GM18508 (cell line): ENCODE results near the gene SCYGR1.
"Not testable (repeated sequence)": the region's sequence is repeated elsewhere in the genome, so short reads cannot be mapped to it uniquely, and the experiment has no call there.

Experiments used
- ATAC-seq: cut with Tn5 transposase; IDR thresholded peaks from one replicate; pipeline ENCODE4 v1.9.1; 2021; ENCODE audit warnings: moderate number of reproducible peaks; ENCODE audit not compliant: insufficient read depth, unreplicated experiment

Gene SCYGR1

DNA sequence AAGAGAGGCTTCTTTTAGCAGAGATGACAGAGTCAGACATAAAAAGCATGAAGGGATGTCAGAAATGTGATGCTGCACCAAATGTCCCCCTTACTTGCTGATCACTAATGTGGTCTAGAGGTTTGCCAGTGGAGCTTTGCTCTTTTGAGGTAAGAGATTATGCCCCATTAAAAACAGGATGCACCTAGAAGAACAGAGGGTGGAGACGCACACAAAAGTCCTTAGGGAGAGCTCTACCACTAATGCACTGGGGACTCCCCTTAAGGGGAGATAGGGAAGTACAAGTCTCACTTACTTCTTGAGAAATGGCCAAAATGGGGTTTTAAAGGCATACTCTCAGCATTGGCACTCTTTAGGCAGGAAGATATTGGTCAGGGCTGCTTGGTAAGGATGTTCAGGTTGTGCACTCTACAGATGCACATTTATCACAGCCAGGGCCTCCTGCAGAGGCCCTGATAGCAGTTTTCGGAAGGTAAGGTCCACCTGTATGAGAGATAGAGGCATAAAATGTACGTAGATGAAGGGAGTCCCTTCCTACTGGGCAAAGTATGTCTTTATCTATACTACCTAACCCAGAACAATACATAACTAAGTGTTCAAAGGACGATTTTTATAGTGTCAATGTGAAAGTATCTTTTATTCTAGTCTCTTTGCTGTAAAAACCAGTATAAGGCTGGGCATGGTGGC, 17.0 kb upstream of the SCYGR1 start:
- no peak for ATAC-seq

GRCh38 chr2:227402959-227403358, 15.2 kb upstream of the SCYGR1 start:
- no peak for ATAC-seq

GRCh38 chr2:227402321-227402720, 14.6 kb upstream of the SCYGR1 start:
- ATAC-seq, result no peak

- ATAC-seq, result no peak
Observed at GRCh38 chr2:227401550-227401949, 13.8 kb upstream of the SCYGR1 start.

DNA sequence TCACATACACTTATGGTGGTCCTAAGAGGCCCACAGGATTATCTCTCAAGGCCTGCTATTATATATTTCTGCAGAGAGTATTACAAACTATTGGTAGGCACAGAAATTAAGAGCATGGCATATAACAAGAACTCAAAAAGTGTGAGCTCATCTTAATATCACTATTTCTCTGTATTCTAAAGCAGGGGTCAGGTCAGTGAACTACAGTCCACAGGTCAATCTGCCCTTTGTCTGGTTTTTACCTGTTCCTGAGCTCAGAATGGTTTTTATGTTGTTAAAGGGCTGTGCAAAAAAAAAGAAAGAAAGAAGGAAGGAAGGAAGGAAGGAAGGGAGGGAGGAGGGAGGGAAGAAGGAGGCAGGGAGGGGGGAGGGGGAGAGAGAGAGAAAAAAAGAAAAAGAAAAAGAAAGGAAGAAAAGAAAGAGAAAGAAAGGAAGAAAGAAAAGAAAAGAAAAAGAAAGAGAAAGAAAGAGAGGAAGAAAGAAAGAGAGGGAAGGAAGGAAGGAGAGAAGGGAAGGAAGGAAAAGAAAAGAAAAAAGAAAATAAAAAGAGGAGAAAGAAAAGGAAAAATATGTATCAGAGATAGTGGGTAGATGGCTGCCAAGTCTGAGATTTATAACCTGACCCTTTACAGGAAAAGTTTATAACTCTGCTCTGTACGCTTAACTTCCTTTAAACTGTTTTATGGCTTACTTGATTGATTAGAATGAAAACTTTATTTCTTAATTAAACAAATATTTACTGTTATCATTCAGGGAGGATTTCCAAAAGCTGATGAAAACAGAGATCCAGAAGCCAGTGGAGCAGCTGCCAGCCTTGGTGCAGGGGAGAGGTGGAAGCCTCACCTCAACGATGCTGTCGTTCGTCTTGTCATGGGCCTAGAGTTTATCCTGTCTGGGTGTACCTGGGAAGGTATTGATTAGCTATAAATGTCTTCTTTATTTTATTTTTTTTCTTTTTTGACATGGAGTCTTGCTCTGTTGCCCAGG, 11.2 kb upstream of the SCYGR1 start:
- no peak for ATAC-seq

- no peak for ATAC-seq
Observed at GRCh38 chr2:227397562-227397961, 9.8 kb upstream of the SCYGR1 start.

- ATAC-seq, result no peak
Observed at GRCh38 chr2:227395556-227395955, 7.8 kb upstream of the SCYGR1 start.

GRCh38 chr2:227394401-227394800, 6.7 kb upstream of the SCYGR1 start:
- ATAC-seq, result no peak

DNA sequence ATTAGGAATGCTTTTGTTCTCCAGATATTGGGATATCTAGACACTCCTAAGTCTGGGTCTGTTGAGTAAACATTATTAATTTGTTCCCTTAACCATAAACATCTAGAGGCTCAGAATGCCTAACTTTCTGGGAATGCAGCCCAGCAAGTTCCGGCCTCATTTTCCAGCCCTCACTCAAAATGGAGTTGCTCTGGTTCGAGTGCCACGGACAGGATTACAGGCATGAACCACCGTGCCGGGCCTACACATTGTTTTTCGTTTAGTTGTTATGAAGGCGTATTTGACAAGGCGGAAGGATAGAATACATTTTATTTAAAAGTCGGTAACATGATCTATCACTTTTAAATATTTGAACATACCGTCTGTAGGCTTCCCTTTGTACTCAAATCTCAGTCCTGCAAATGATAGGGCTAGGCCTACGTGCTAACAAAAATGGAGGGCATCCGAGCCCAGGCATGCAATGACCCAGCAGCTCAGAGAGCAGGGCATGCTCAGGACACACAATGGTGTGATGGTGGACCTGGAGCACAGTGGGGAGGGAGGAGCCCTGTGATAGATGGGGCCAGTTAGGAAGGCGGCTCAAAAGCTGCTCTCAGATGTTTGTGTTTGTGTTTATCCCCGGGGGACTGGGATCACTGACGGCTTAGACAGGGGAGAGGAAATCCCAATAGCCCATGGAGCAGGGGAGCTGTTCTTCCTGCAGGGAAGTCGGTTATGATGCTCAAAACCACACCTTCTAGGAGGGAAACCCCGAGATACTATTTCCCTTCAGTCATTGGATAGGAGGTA, 2.9 kb upstream of the SCYGR1 start:
- ATAC-seq, result no peak

GRCh38 chr2:227389661-227390060, 1.9 kb upstream of the SCYGR1 start:
- no peak for ATAC-seq

DNA sequence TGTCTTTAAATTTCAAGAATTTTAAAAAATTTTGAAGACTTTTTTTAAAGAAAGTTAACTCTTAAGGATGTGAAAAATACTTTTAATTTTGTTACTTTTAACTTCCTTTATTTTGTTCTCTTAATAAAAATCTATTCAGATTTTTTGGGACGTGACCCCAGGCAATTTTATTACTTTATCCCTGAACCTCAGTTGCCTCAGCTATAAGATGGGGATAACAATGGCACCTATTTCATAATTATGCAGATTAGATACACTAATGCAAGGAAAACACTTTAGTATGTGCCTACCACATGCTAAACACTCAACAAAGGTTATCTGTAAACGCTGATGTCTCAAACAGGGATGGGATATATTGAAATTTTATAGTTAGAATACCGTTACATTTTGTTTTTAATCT, 1.5 kb upstream of the SCYGR1 start:
- ATAC-seq, result no peak

DNA sequence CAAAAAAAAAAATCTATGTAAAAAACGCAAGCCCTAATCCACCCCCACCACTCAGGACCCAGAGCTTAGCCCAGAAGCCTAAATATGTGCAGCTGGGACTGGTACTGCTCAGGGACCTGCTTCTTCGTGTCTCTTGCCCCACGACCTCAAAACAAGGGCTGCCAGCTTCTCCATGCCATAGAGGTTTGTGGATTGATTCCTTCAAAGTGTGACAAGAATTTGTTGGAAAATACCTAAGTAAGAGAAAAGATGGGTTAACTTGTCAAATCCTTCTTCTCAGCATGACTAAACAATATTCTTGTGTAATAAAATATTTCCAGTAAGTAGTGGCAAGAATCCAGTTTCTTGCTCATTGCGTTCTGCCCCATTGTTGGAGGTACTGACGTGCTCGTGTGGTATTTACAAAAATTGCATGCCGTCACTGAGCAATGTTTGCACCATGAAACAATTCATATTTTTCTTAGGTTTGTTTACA, 825 bp upstream of the SCYGR1 start:
- ATAC-seq, result no peak

DNA sequence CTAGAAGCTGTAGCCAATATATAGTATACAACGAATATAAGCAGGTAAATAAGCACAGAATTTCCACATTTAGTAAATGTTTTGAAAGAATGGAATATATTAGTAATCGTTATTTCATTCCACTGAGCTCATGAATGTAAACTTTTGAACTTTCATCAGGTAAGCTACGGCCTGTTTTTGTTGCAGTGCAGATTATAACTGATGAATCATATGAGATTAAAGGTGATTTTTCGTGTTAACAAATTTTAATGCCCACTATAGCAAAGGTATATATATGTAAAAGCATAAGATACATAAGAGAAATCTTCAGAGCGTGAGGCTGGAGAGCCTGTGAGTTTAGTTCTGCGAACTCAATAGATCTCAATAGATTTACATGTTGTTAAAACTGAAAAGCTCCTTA, 1.1 kb downstream of the SCYGR1 start:
- no peak for ATAC-seq

DNA sequence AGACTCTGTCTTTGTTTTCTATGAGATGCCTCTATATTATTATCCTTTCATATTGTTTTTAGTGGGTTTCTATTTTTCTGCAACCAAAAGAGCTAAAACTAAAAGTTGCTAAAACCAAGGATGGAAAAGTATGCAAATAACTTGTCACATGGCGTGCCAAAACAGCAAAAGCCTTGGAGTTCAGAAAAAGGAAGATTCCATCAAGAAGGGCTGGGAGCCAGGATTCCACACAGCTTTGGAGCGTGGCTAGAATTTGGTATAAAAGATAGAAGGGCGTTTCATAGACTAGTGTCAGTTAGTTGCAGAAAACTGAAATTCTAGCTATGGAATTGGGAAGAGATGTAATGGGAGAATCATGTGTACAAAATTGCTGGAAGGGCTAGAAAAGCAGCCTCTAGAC, 4.1 kb downstream of the SCYGR1 start:
- no peak for ATAC-seq

- not testable (repeated sequence) for ATAC-seq
Observed at GRCh38 chr2:227382241-227382835, 5.4 kb downstream of the SCYGR1 start.

DNA sequence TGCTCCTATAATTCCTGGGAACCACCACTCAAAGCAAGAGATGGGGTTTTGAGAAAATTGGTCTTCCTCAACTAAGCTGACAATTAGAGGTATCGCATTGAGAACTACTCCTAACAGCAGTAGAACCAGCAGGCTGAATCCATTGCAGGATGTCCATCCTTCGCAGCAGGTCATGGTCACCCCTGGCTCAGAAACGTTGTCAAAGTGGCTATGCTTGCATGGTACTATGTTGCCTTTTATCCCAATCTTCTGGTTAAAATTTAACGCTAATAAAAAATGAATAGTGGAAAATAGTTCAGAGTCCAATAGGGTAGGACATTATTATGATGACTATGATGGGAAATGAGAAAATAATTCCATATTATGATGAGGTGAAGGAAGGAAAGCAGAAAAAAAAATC, 8.7 kb downstream of the SCYGR1 start, which contains the start of gene TM4SF20:
TM4SF20 (minus strand) TSS at position 212 of the 400 bp plus-strand sequence; CDS start at position 174, 38 bp downstream.
- no peak for ATAC-seq

DNA sequence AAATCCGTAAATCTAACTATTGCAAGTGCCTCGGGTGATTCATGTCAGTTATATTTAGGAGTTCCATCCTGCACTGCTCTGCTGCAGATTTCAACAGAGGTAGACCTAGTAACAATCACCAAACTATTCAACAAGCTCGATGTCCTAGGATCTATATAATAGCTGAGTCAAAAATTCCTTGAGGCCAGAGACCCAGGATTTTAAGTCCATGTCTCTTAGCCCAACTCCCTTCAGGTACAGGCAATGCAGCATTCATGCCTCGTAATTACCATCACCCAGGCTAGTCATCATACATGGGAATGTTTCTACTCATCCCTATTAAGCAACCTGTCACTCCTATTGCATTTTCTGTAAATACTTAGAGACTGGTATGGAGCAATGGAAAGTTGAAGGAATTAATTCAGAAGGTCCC, 9.4 kb downstream of the SCYGR1 start:
- ATAC-seq, result no peak

- ATAC-seq, result no peak
Observed at GRCh38 chr2:227377467-227378351, 10.0 kb downstream of the SCYGR1 start.
